ENCODE measurements around the gene ARID1A.

Gene ARID1A

GRCh38 chr1:26697978-26698849, 2.4 kb downstream of the ARID1A start:
- Histone ChIP-seq H3K9me3 (ENCODE audit: control extremely low read depth in 1 of 5, control insufficient read depth in 4 of 5, insufficient read depth in 2 of 5, low read depth in 1 of 5, low read length in 4 of 5) (no peaks in the 10 kb centered on the region), H3K27ac (ENCODE audit: insufficient read depth in 1 of 2, low read depth in 1 of 2, low read length in 2 of 2, poor library complexity in 1 of 2, severe bottlenecking in 2 of 2) (peak overlapping the region; percentile 41 to 94), H3K27me3 (replicated peaks in 2 of 5; ENCODE audit: control insufficient read depth in 4 of 5, insufficient read depth in 5 of 5, low read length in 4 of 5) (no peaks in the 10 kb centered on the region), H3K4me3 (ENCODE audit: control insufficient read depth in 1 of 7, extremely low read depth in 1 of 7, insufficient read depth in 4 of 7, low read depth in 2 of 7, low read length in 6 of 7) (peak overlapping the region; percentile 58 to 88 (median 83)), H3K4me1 (ENCODE audit: control extremely low read depth in 1 of 4, control insufficient read depth in 4 of 4, insufficient read depth in 4 of 4, low read length in 3 of 4) (peaks cover 64 to 74% (median 70%) of the 10 kb centered on the region in 4 experiments), H3K36me3 (ENCODE audit: control insufficient read depth in 4 of 4, insufficient read depth in 4 of 4, low read length in 3 of 4) (peaks cover 0 to 19% (median 0%) of the 10 kb centered on the region in 4 experiments)
- CTCF ChIA-PET: interaction anchor here (0.7 to 2.1 kb wide), 12 partner anchors 9 to 96 kb away, joined by 3 to 12 read pairs (median 4); no protein-coding TSS in a partner anchor
- POLR2A ChIA-PET: interaction anchor here (0.6 to 1.6 kb wide), 5 partner anchors 8 to 89 kb away, joined by 3 to 6 read pairs (median 3); no protein-coding TSS in a partner anchor
- peak; percentile 69 to 93 (median 91) for DNase-seq
- 0% methylated on average over 7 of the region's 8 CpGs for WGBS (ENCODE audit: insufficient coverage)

GRCh38 chr1:26700711-26701110, 4.9 kb downstream of the ARID1A start:
- POLR2A ChIA-PET: interaction anchor here (1.5 kb wide), 2 partner anchors 8 to 21 kb away, joined by 3 to 4 read pairs; no protein-coding TSS in a partner anchor
- CTCF ChIA-PET: interaction anchor here (1.0 to 2.8 kb wide), 4 partner anchors 9 to 98 kb away, joined by 3 to 14 read pairs (median 6); partner anchors contain the start of gene PIGV
- peak in 1 of 3 donors; percentile 35 for DNase-seq
- peak overlapping the region; percentile 41 to 94 for H3K27ac ChIP-seq (ENCODE audit: insufficient read depth in 1 of 2, low read depth in 1 of 2, low read length in 2 of 2, poor library complexity in 1 of 2, severe bottlenecking in 2 of 2)
- H3K4me1 ChIP-seq (ENCODE audit: control extremely low read depth in 1 of 4, control insufficient read depth in 4 of 4, insufficient read depth in 4 of 4, low read length in 3 of 4): peaks cover 63 to 77% (median 67%) of the 10 kb centered on the region in 4 experiments
- peaks cover 0 to 28% (median under 1%) of the 10 kb centered on the region in 4 experiments for H3K36me3 ChIP-seq (ENCODE audit: control insufficient read depth in 4 of 4, insufficient read depth in 4 of 4, low read length in 3 of 4)
- H3K27me3 ChIP-seq (replicated peaks in 2 of 5; ENCODE audit: control insufficient read depth in 4 of 5, insufficient read depth in 5 of 5, low read length in 4 of 5): no peaks in the 10 kb centered on the region
- no peaks in the 10 kb centered on the region for H3K9me3 ChIP-seq (ENCODE audit: control extremely low read depth in 1 of 5, control insufficient read depth in 4 of 5, insufficient read depth in 2 of 5, low read depth in 1 of 5, low read length in 4 of 5)
- peak overlapping the region in 5 of 7 experiments; percentile 13 to 88 (median 38) for H3K4me3 ChIP-seq (ENCODE audit: control insufficient read depth in 1 of 7, extremely low read depth in 1 of 7, insufficient read depth in 4 of 7, low read depth in 2 of 7, low read length in 6 of 7)

- ChIA-PET POLR2A (interaction anchor here (0.6 to 1.5 kb wide), 3 partner anchors 8 to 881 kb away, joined by 3 to 4 read pairs (median 3); no protein-coding TSS in a partner anchor), CTCF (interaction anchor here (1.0 to 2.8 kb wide), 6 partner anchors 10 to 99 kb away, joined by 3 to 14 read pairs (median 3); partner anchors contain the start of gene PIGV)
- Histone ChIP-seq H3K27me3 (replicated peaks in 2 of 5; ENCODE audit: control insufficient read depth in 4 of 5, insufficient read depth in 5 of 5, low read length in 4 of 5) (no peaks in the 10 kb centered on the region), H3K27ac (ENCODE audit: insufficient read depth in 1 of 2, low read depth in 1 of 2, low read length in 2 of 2, poor library complexity in 1 of 2, severe bottlenecking in 2 of 2) (peak overlapping the region; percentile 41 to 94), H3K4me1 (ENCODE audit: control extremely low read depth in 1 of 4, control insufficient read depth in 4 of 4, insufficient read depth in 4 of 4, low read length in 3 of 4) (peaks cover 67 to 84% (median 74%) of the 10 kb centered on the region in 4 experiments), H3K9me3 (ENCODE audit: control extremely low read depth in 1 of 5, control insufficient read depth in 4 of 5, insufficient read depth in 2 of 5, low read depth in 1 of 5, low read length in 4 of 5) (no peaks in the 10 kb centered on the region), H3K36me3 (ENCODE audit: control insufficient read depth in 4 of 4, insufficient read depth in 4 of 4, low read length in 3 of 4) (peaks cover 0 to 34% (median under 1%) of the 10 kb centered on the region in 4 experiments), H3K4me3 (ENCODE audit: control insufficient read depth in 1 of 7, extremely low read depth in 1 of 7, insufficient read depth in 4 of 7, low read depth in 2 of 7, low read length in 6 of 7) (peak overlapping the region in 6 of 7 experiments; percentile 20 to 88 (median 36))
- 75% methylated on average over 4 of the region's 5 CpGs for WGBS (ENCODE audit: insufficient coverage)
- peak in 2 of 3 donors; percentile 44 to 57 for DNase-seq
Observed at GRCh38 chr1:26701266-26701994, 5.6 kb downstream of the ARID1A start.

- H3K27ac ChIP-seq (ENCODE audit: insufficient read depth in 1 of 2, low read depth in 1 of 2, low read length in 2 of 2, poor library complexity in 1 of 2, severe bottlenecking in 2 of 2): peak overlapping the region; percentile 22 to 94
- WGBS (ENCODE audit: insufficient coverage): 8% methylated on average over 2 of the region's 4 CpGs
- H3K9me3 ChIP-seq (ENCODE audit: control extremely low read depth in 1 of 5, control insufficient read depth in 4 of 5, insufficient read depth in 2 of 5, low read depth in 1 of 5, low read length in 4 of 5): no peaks in the 10 kb centered on the region
- H3K36me3 ChIP-seq (ENCODE audit: control insufficient read depth in 4 of 4, insufficient read depth in 4 of 4, low read length in 3 of 4): peaks cover 0 to 34% (median under 1%) of the 10 kb centered on the region in 4 experiments
- H3K4me3 ChIP-seq (ENCODE audit: control insufficient read depth in 1 of 7, extremely low read depth in 1 of 7, insufficient read depth in 4 of 7, low read depth in 2 of 7, low read length in 6 of 7): peak overlapping the region in 6 of 7 experiments; percentile 20 to 88 (median 36)
- H3K4me1 ChIP-seq (ENCODE audit: control extremely low read depth in 1 of 4, control insufficient read depth in 4 of 4, insufficient read depth in 4 of 4, low read length in 3 of 4): peaks cover 67 to 90% (median 81%) of the 10 kb centered on the region in 4 experiments
- ChIA-PET CTCF (interaction anchor here (0.7 to 2.8 kb wide), 7 partner anchors 9 to 99 kb away, joined by 3 to 14 read pairs (median 3); no protein-coding TSS in a partner anchor), POLR2A (interaction anchor here (0.6 to 1.5 kb wide), 3 partner anchors 9 to 882 kb away, joined by 3 to 4 read pairs (median 3); no protein-coding TSS in a partner anchor)
- H3K27me3 ChIP-seq (replicated peaks in 2 of 5; ENCODE audit: control insufficient read depth in 4 of 5, insufficient read depth in 5 of 5, low read length in 4 of 5): no peaks in the 10 kb centered on the region
- DNase-seq: no peak
Observed at GRCh38 chr1:26701995-26702679, 6.3 kb downstream of the ARID1A start.

GRCh38 chr1:26702680-26703038, 6.8 kb downstream of the ARID1A start:
- H3K27me3 ChIP-seq (replicated peaks in 2 of 5; ENCODE audit: control insufficient read depth in 4 of 5, insufficient read depth in 5 of 5, low read length in 4 of 5): no peaks in the 10 kb centered on the region
- H3K27ac ChIP-seq (ENCODE audit: insufficient read depth in 1 of 2, low read depth in 1 of 2, low read length in 2 of 2, poor library complexity in 1 of 2, severe bottlenecking in 2 of 2): peak overlapping the region in 1 of 2 experiments; percentile 94
- WGBS (ENCODE audit: insufficient coverage): 38% methylated on average over 1 of the region's 1 CpG
- H3K36me3 ChIP-seq (ENCODE audit: control insufficient read depth in 4 of 4, insufficient read depth in 4 of 4, low read length in 3 of 4): peaks cover 0 to 34% (median under 1%) of the 10 kb centered on the region in 4 experiments
- peak overlapping the region in 2 of 7 experiments; percentile 37 to 88 for H3K4me3 ChIP-seq (ENCODE audit: control insufficient read depth in 1 of 7, extremely low read depth in 1 of 7, insufficient read depth in 4 of 7, low read depth in 2 of 7, low read length in 6 of 7)
- peaks cover 67 to 94% (median 86%) of the 10 kb centered on the region in 4 experiments for H3K4me1 ChIP-seq (ENCODE audit: control extremely low read depth in 1 of 4, control insufficient read depth in 4 of 4, insufficient read depth in 4 of 4, low read length in 3 of 4)
- ChIA-PET POLR2A (no interaction called here), CTCF (interaction anchor here (0.7 to 2.8 kb wide), 5 partner anchors 11 to 100 kb away, joined by 3 to 14 read pairs (median 4); no protein-coding TSS in a partner anchor)
- DNase-seq: no peak
- no peaks in the 10 kb centered on the region for H3K9me3 ChIP-seq (ENCODE audit: control extremely low read depth in 1 of 5, control insufficient read depth in 4 of 5, insufficient read depth in 2 of 5, low read depth in 1 of 5, low read length in 4 of 5)

- POLR2A ChIA-PET: interaction anchor here (0.7 to 1.2 kb wide), 3 partner anchors 9 to 26 kb away, joined by 3 to 4 read pairs (median 3); no protein-coding TSS in a partner anchor
Observed at GRCh38 chr1:26703478-26703877, 7.7 kb downstream of the ARID1A start.

More at GRCh38 chr1:26703478-26703877, 7.7 kb downstream of the ARID1A start:
- CTCF ChIA-PET: interaction anchor here (1.4 to 2.6 kb wide), 6 partner anchors 10 to 29 kb away, joined by 4 to 11 read pairs (median 4); no protein-coding TSS in a partner anchor
- Histone ChIP-seq H3K27ac (ENCODE audit: insufficient read depth in 1 of 2, low read depth in 1 of 2, low read length in 2 of 2, poor library complexity in 1 of 2, severe bottlenecking in 2 of 2) (no peak overlapping the region), H3K4me3 (ENCODE audit: control insufficient read depth in 1 of 7, extremely low read depth in 1 of 7, insufficient read depth in 4 of 7, low read depth in 2 of 7, low read length in 6 of 7) (no peak overlapping the region), H3K4me1 (ENCODE audit: control extremely low read depth in 1 of 4, control insufficient read depth in 4 of 4, insufficient read depth in 4 of 4, low read length in 3 of 4) (peaks cover 66 to 91% (median 86%) of the 10 kb centered on the region in 4 experiments), H3K36me3 (ENCODE audit: control insufficient read depth in 4 of 4, insufficient read depth in 4 of 4, low read length in 3 of 4) (peaks cover 0 to 34% (median under 1%) of the 10 kb centered on the region in 4 experiments), H3K27me3 (replicated peaks in 2 of 5; ENCODE audit: control insufficient read depth in 4 of 5, insufficient read depth in 5 of 5, low read length in 4 of 5) (no peaks in the 10 kb centered on the region), H3K9me3 (ENCODE audit: control extremely low read depth in 1 of 5, control insufficient read depth in 4 of 5, insufficient read depth in 2 of 5, low read depth in 1 of 5, low read length in 4 of 5) (no peaks in the 10 kb centered on the region)
- no peak for DNase-seq
